Gastroesophageal sphincter (tissue), 4 donors: ENCODE measurements around the gene GRM4. TPM values are rescaled to one million over a fixed set of nuclear protein-coding genes. Genes with fewer than 3 reads are reported as not detected.

ENCODE experiments used
- ATAC-seq: fragments of 150-250 bp; one replicate; pipeline ENCODE4 v1.9.1; 2016; ENCODE audit warnings: mild to moderate bottlenecking, moderate library complexity
- H3K27ac ChIP-seq, 4 donors: fragments of 200-600 bp; sonication (generic) in 3 of 4; 1 replicate in 3 of 4; 2 replicates in 1 of 4; pipeline ENCODE4 v1.5.1; 2016 to 2019
- H3K27me3 ChIP-seq: fragments of 200-600 bp; sonication (generic); one replicate; pipeline ENCODE4 v1.5.1; 2019
- H3K36me3 ChIP-seq, 2 donors: fragments of 200-600 bp; sonication (generic); one replicate each; pipeline ENCODE4 v1.5.1; 2019; ENCODE audit warnings: control low read depth in 1 of 2
- H3K4me1 ChIP-seq, 3 donors: fragments of 200-600 bp; sonication (generic); 1 replicate in 2 of 3; 2 replicates in 1 of 3; pipeline ENCODE4 v1.5.1; 2016 to 2019; ENCODE audit warnings: control low read depth in 2 of 3
- H3K4me3 ChIP-seq, 2 donors: fragments of 200-600 bp; sonication (generic); one replicate each; pipeline ENCODE4 v1.5.1; 2019; ENCODE audit warnings: mild to moderate bottlenecking in 1 of 2, moderate library complexity in 1 of 2
- H3K9me3 ChIP-seq, 3 donors: fragments of 200-600 bp; sonication (generic); one replicate each; pipeline ENCODE4 v1.5.1; 2017 to 2019; ENCODE audit warnings: control low read depth in 2 of 3
- CTCF ChIP-seq, 4 experiments: fragments of 200-600 bp in 2 of 4; fragments of 450-650 bp in 2 of 4; sonication (generic) in 1 of 4; IDR thresholded peaks; one replicate each; pipeline ENCODE4 v1.5.1; 2017 to 2019; ENCODE audit warnings: antibody characterized with exemption in 4 of 4, mild to moderate bottlenecking in 2 of 4, moderate library complexity in 2 of 4
- EP300 ChIP-seq: sonication (generic); formaldehyde crosslinking; IDR thresholded peaks from one replicate; pipeline ENCODE4 v1.6.1; 2017; ENCODE audit warnings: antibody characterized with exemption, mild to moderate bottlenecking
- POLR2A ChIP-seq, 2 donors: fragments of 450-650 bp; IDR thresholded peaks; one replicate each; pipeline ENCODE4 v1.6.1; 2017; ENCODE audit warnings: antibody characterized with exemption in 2 of 2, mild to moderate bottlenecking in 2 of 2, moderate library complexity in 1 of 2
- POLR2AphosphoS5 ChIP-seq: sonication (generic); formaldehyde crosslinking; IDR thresholded peaks from one replicate; pipeline ENCODE4 v1.6.1; 2017; ENCODE audit warnings: antibody characterized with exemption
- WGBS, 2 donors: methylation state at CpG; one replicate each; pipeline ENCODE4 v1.1.5; 2018; ENCODE audit warnings: low coverage in 1 of 2; 5-methylcytosine and 5-hydroxymethylcytosine counted together
- total RNA-seq, 4 donors: library from RNA; depleted of rRNA; stranded (reverse); fragments of >200 nt; gene quantifications; one replicate each; pipeline ENCODE4 v1.1.0, GENCODE V29; 2016

Gene GRM4
- total RNA-seq, 4 donors from 2014 or later, result not detected

- no peaks in the 10 kb centered on the region for H3K4me1 ChIP-seq
- TF ChIP-seq POLR2AphosphoS5 (no peak), EP300 (no peak), POLR2A (IDR thresholded peaks at IDR 0.05) (no peak), CTCF (IDR thresholded peaks at IDR 0.05) (no peak)
- peaks cover 83% of the 10 kb centered on the region for H3K27me3 ChIP-seq
- H3K9me3 ChIP-seq, result no peaks in the 10 kb centered on the region
- H3K36me3 ChIP-seq, result no peaks in the 10 kb centered on the region
- WGBS, 2 donors, result 21 to 38% methylated on average over 3 to 5 of the region's 5 CpGs
- no peak overlapping the region for H3K4me3 ChIP-seq
- H3K27ac ChIP-seq, result no peak overlapping the region
- ATAC-seq, result no peak
Observed at GRCh38 chr6:34112126-34112525, 33.8 kb downstream of the GRM4 start.

GRCh38 chr6:34110610-34111009, 35.3 kb downstream of the GRM4 start:
- no peak for TF ChIP-seq CTCF (IDR thresholded peaks at IDR 0.05)
- Histone ChIP-seq H3K9me3 (no peaks in the 10 kb centered on the region), H3K4me1 (no peaks in the 10 kb centered on the region), H3K27me3 (peaks cover 90% of the 10 kb centered on the region), H3K27ac (no peak overlapping the region), H3K4me3 (no peak overlapping the region), H3K36me3 (no peaks in the 10 kb centered on the region)
- WGBS, 2 donors, result 26 to 61% methylated on average over 3 of the region's 6 CpGs
- no peak for ATAC-seq

GRCh38 chr6:34108176-34108575, 37.7 kb downstream of the GRM4 start:
- no peak overlapping the region for H3K4me3 ChIP-seq
- H3K4me1 ChIP-seq, result no peaks in the 10 kb centered on the region
- TF ChIP-seq POLR2AphosphoS5 (no peak), CTCF (IDR thresholded peaks at IDR 0.05) (no peak), EP300 (no peak), POLR2A (IDR thresholded peaks at IDR 0.05) (no peak)
- ATAC-seq, result no peak
- peaks cover 87% of the 10 kb centered on the region for H3K27me3 ChIP-seq
- no peak overlapping the region for H3K27ac ChIP-seq
- no peaks in the 10 kb centered on the region for H3K9me3 ChIP-seq
- 75 to 100% methylated on average over 1 to 4 of the region's 9 CpGs for WGBS, 2 donors
- H3K36me3 ChIP-seq, result no peaks in the 10 kb centered on the region

- H3K4me1 ChIP-seq, result no peaks in the 10 kb centered on the region
- no peaks in the 10 kb centered on the region for H3K9me3 ChIP-seq
- no peak for ATAC-seq
- no peak for TF ChIP-seq CTCF (IDR thresholded peaks at IDR 0.05)
- TF ChIP-seq POLR2A (IDR thresholded peaks at IDR 0.05), result no peak
- TF ChIP-seq EP300, result no peak
- no peak for TF ChIP-seq POLR2AphosphoS5
- WGBS, 2 donors, result 40 to 80% methylated on average over 1 to 2 of the region's 5 CpGs
- H3K27me3 ChIP-seq, result peaks cover 75% of the 10 kb centered on the region
- no peak overlapping the region for H3K27ac ChIP-seq
- H3K36me3 ChIP-seq, result no peaks in the 10 kb centered on the region
- H3K4me3 ChIP-seq, result no peak overlapping the region
Observed at GRCh38 chr6:34106900-34107299, 39.0 kb downstream of the GRM4 start.

GRCh38 chr6:34106421-34106820, 39.5 kb downstream of the GRM4 start:
- H3K27me3 ChIP-seq, result peaks cover 70% of the 10 kb centered on the region
- H3K36me3 ChIP-seq, result no peaks in the 10 kb centered on the region
- H3K27ac ChIP-seq, result no peak overlapping the region
- TF ChIP-seq POLR2A (IDR thresholded peaks at IDR 0.05) (no peak), POLR2AphosphoS5 (no peak), EP300 (no peak), CTCF (IDR thresholded peaks at IDR 0.05) (no peak)
- ATAC-seq, result no peak
- no peaks in the 10 kb centered on the region for H3K9me3 ChIP-seq
- 67 to 100% methylated on average over 4 to 6 of the region's 6 CpGs for WGBS, 2 donors
- no peaks in the 10 kb centered on the region for H3K4me1 ChIP-seq
- no peak overlapping the region for H3K4me3 ChIP-seq
